CD4-positive, alpha-beta T cell treated with Interleukin-6 for 4 hours (primary cell): ENCODE results near the gene XYLT1.
"Not testable (repeated sequence)": the region's sequence is repeated elsewhere in the genome, so short reads cannot be mapped to it uniquely, and the experiment has no call there.

Source experiments
- DNase-seq: peaks from one replicate; pipeline ENCODE4 v3.0.0-alpha.2; 2020; ENCODE audit warnings: mixed read lengths

The XYLT1 gene, protein sequence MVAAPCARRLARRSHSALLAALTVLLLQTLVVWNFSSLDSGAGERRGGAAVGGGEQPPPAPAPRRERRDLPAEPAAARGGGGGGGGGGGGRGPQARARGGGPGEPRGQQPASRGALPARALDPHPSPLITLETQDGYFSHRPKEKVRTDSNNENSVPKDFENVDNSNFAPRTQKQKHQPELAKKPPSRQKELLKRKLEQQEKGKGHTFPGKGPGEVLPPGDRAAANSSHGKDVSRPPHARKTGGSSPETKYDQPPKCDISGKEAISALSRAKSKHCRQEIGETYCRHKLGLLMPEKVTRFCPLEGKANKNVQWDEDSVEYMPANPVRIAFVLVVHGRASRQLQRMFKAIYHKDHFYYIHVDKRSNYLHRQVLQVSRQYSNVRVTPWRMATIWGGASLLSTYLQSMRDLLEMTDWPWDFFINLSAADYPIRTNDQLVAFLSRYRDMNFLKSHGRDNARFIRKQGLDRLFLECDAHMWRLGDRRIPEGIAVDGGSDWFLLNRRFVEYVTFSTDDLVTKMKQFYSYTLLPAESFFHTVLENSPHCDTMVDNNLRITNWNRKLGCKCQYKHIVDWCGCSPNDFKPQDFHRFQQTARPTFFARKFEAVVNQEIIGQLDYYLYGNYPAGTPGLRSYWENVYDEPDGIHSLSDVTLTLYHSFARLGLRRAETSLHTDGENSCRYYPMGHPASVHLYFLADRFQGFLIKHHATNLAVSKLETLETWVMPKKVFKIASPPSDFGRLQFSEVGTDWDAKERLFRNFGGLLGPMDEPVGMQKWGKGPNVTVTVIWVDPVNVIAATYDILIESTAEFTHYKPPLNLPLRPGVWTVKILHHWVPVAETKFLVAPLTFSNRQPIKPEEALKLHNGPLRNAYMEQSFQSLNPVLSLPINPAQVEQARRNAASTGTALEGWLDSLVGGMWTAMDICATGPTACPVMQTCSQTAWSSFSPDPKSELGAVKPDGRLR

GRCh38 chr16:17470908-17471718 lies at the start of gene XYLT1:
Gene XYLT1, minus strand, starts transcription at chr16:17470960. Its CDS starts 164 bp downstream, at chr16:17470796.
- peak; percentile 78 for DNase-seq

DNA sequence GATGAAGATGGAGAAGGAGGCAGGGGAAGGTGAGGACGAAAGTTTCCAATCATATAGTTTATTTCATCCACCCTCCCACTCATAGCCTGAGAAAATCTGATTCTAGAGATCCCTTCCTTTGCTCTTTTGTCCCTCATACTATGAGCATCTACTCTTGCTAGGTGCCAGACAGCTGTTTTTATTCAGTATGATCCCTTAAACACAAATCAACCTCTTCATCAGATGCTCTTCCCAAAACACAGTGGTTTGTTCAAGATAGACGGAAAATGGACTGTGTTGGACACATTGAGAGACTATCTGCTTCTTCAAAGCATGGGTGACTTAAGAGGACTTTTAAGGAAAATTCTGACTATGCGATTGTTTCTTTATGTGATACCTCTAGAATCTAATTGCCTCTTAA lies 49.4 kb upstream of the XYLT1 start:
- no peak for DNase-seq

DNA sequence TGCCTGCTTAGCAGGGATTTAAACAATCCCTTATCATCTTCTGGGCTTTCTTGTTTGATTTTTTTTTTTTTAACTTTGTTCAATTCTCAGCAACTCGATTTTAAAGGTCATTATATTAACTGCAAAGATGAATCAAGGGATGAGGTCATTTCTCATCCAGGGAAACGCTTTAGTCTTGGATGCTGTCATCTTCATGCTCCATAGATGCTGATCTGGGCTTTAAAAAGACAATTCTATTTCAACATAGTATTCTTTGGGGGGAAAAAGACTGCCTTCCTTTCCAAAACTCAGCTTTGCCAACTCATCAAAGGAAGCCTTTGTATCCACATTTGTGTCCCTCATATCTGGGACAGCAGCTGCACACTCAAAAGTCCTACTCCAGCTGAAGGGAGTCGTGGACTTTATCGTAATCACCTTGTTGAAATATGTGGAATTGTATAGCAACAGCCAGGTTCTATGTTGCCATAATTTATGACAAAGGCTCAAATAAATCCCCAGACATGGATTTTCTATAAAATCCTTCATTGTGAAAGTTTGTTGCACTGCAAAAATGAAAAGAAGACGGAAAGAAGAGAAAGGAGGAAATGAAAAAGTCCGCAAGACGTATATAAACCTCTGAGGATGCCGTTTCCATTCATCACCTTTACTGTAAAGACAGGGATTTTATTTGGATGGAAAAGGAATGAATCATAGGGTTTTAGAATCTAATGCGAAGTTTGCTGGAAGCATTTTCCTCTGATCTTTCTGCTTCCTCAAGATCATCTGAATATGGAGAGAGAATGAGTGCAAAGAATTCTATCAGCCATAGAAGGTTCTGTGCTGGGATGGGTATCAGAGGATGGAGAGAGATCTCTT lies 48.6 kb upstream of the XYLT1 start:
- no peak for DNase-seq

- no peak for DNase-seq
Observed at GRCh38 chr16:17518441-17518840, 47.7 kb upstream of the XYLT1 start.

DNA sequence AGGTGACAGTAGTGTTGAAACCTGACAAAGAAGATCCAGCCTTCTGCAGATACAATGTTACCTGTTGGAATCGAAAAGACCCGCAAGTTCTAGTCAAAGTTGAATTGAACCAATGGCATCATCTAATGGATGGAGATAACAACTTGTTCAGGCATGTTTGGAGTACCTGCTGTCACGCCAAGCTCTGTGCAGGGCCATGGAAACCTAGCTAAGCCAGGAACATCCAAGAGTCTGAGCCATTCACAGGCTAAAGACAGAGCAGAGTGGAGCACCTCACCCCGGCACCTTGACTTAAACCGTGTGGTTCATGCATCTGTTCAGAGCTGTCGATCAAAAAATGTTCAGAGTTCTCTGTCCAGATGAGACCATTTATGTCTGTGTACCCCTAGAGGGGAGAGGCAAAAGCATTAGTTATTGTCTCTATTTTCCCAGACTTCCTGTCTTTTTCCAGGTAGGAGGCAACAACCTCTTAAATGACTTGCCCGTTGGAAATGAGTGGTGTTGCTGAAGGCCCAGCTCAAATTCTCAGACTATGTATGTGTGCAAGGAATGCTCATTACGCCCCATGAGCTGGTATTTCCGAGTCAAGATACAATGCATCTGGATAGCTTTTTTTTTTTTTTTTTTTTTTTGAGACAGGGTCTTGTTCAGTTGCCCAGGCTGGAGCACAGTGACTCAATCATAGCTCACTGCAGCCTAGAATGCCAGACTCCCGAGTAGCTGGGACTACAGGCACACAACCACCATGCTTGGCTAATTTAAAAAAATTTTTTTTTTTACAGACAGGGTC lies 44.9 kb upstream of the XYLT1 start:
- no peak for DNase-seq

GRCh38 chr16:17512636-17513220 lies 42.0 kb upstream of the XYLT1 start:
- DNase-seq = no peak

DNA sequence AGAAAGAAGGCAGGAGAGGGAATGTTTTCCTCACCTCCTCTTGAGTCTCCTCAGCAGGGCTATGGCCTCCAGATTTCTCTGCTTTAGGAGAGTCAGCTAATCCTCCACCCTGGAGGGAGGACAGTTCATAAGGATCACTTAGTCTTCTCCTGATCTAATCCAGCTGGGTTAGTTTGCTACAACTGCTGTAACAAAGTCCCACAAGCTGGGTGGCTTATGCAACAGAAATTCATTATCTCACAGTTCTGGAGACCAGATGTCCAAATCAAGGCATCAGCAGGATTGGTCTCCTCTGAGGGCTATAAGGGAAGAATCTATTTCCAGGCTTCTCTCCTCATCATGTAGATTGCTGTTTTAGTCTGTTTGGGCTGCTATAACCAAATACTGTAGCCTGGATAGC lies 40.6 kb upstream of the XYLT1 start:
- no peak for DNase-seq

- no peak for DNase-seq
Observed at GRCh38 chr16:17510567-17510966, 39.8 kb upstream of the XYLT1 start.

DNA sequence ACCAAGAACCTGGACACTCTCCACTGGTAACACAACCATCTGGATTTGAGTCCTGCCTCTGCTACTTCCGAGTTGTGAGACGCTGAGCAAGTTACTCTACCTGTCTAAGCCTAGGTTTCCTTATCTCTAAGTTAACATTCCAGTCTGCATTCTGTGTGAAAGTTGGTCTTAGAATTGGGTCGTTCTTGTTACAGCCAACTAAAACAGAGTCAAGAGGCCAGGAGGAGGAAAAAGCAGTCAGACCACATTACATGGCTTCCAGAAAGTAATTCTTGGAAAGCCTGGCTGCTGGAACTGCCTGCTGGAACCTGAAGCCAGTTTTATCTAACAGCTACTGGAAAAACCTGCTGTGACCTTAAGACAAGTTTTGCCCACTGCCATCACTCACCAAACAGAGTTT lies 38.4 kb upstream of the XYLT1 start:
- no peak for DNase-seq

GRCh38 chr16:17508303-17508702 lies 37.5 kb upstream of the XYLT1 start:
- DNase-seq = no peak

DNA sequence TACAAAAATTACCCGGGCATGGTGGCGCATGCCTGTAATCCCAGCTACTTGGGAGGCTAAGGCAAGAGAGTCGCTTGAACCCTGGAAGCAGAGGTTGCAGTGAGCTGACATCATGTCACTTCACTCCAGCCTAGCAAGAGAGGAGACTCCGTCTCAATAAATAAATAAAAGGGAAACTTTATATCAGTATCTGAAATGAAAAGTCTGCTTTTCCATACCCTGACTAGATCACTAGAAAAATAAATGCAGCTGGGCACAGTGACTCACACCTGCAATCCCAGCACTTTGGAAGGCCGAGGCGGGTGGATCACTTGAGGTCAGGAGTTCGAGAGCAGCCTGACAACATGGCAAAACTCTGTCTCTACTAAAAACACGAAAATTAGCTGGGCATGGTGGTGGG lies 36.8 kb upstream of the XYLT1 start:
- DNase-seq = not testable (repeated sequence)

- not testable (repeated sequence) for DNase-seq
Observed at GRCh38 chr16:17505828-17506227, 35.1 kb upstream of the XYLT1 start.

DNA sequence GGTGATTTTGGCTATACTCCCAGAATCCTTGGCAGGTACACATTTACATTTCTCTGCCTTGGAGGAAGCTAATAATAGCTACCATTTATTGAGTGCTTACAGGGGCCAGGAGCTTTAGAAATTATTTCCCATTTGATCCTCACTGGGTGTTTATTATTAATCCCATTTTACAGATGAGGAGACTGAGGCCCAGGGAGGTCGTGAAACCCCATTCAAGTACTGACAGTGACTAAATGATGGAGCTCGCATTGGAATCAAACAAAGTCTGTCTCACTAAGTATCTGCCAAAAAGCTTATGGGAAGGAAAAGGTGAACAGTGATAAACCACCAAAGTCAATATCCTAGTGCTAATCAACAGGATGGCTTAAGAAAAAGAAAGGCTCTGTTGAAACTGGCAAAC lies 33.3 kb upstream of the XYLT1 start:
- DNase-seq = no peak

DNA sequence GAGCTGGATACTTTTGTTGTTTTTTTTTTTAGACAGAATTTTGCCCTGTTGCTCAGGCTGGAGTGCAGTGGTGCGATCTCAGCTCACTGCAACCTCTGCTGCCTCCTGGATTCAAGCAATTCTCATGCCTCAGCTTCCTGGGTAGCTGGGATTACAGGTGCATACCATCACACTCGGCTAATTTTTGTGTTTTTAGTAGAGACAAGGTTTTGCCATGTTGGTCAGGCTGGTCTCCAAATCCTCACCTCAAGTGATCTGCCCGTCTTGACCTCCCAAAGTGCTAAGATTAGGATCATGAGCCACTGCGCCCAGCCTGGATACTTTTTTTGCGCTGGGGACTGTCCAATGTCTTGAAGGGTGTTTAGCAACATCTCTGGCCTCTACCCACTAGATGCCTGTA lies 32.6 kb upstream of the XYLT1 start:
- DNase-seq = no peak

GRCh38 chr16:17501321-17501720 lies 30.6 kb upstream of the XYLT1 start:
- no peak for DNase-seq

GRCh38 chr16:17499223-17499902 lies 28.6 kb upstream of the XYLT1 start:
- DNase-seq = no peak

GRCh38 chr16:17497648-17498047 lies 26.9 kb upstream of the XYLT1 start:
- no peak for DNase-seq

GRCh38 chr16:17496891-17497290 lies 26.1 kb upstream of the XYLT1 start:
- DNase-seq = no peak

DNA sequence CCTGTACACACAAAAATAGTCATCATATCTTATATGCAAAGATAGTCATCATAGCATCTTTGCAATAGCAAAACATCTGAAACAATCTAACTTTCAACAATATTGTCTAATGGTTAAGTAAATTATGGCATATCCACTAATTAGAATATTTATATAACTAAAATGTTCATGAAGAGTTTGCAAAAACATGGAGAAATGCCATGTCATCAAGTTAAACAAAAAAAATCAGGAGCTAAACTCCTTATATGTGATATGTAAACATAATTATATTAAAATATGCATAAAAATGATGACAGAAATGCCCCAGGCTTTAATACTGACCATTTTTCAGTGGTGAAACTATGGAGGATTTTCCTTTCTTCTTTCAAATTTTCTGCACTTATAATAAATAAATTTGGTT lies 22.3 kb upstream of the XYLT1 start:
- no peak for DNase-seq

- DNase-seq = no peak
Observed at GRCh38 chr16:17491140-17491662, 20.4 kb upstream of the XYLT1 start.
